Measurements from ENCODE around the gene BCAP31.

The BCAP31 gene

GRCh38 chrX:153724252-153725038, at the start of gene BCAP31, which contains the start of gene ABCD1:
Gene BCAP31 (minus strand): TSS chrX:153724387. CDS start chrX:153723244, 1,143 bp downstream.
Gene ABCD1 (plus strand): TSS chrX:153724856. CDS start chrX:153725267, 411 bp downstream.
- DNase-seq: peak; percentile 74

GRCh38 chrX:153773218-153773611, 49.0 kb upstream of the BCAP31 start:
- DNase-seq: no peak

GRCh38 chrX:153772316-153773217, 48.4 kb upstream of the BCAP31 start:
- DNase-seq: no peak

- no peak for DNase-seq
Measured at GRCh38 chrX:153771415-153772315, 47.5 kb upstream of the BCAP31 start.

- no peak for DNase-seq
Measured at GRCh38 chrX:153770601-153771414, 46.6 kb upstream of the BCAP31 start.

- DNase-seq: no peak
Measured at GRCh38 chrX:153769865-153770600, 45.8 kb upstream of the BCAP31 start.

GRCh38 chrX:153769158-153769864, 45.1 kb upstream of the BCAP31 start:
- no peak for DNase-seq

GRCh38 chrX:153768311-153769157, 44.3 kb upstream of the BCAP31 start:
- DNase-seq: no peak

- no peak for DNase-seq
Measured at GRCh38 chrX:153767674-153768055, 43.5 kb upstream of the BCAP31 start.

- DNase-seq: no peak
Measured at GRCh38 chrX:153766871-153767673, 42.9 kb upstream of the BCAP31 start.

- no peak for DNase-seq
Measured at GRCh38 chrX:153766098-153766817, 42.1 kb upstream of the BCAP31 start.

GRCh38 chrX:153765138-153766079, 41.2 kb upstream of the BCAP31 start:
- no peak for DNase-seq

GRCh38 chrX:153764786-153765137, 40.6 kb upstream of the BCAP31 start:
- DNase-seq: no peak

- DNase-seq: peak; percentile 26
Measured at GRCh38 chrX:153763989-153764755, 40.0 kb upstream of the BCAP31 start, which contains the start of gene PLXNB3. Gene PLXNB3 (plus strand): TSS chrX:153764249. CDS start chrX:153765536, 1,287 bp downstream.

- DNase-seq: no peak
Measured at GRCh38 chrX:153763298-153763932, 39.2 kb upstream of the BCAP31 start.
